Caki2 (cell line): ENCODE data around the gene CNTROB. TPM values are rescaled to one million over a fixed set of nuclear protein-coding genes. Genes with fewer than 3 reads are reported as not detected.
A peak's percentile ranks its signal among the peaks of the same experiment; 100 is the strongest.

Experiments
- DNase-seq: peaks from one replicate; pipeline ENCODE4 v3.0.0-alpha.2; 2015; ENCODE audit warnings: low read depth
- in situ Hi-C: cut with HindIII; loops from 2 replicates; pipeline ENCODE4 v1.10.0; 2016; ENCODE audit warnings: low sequenced_read_pairs, low pct_unique_long_range_greater_than_20kb, mixed read lengths
- total RNA-seq: library from RNA; depleted of rRNA; stranded (reverse); fragments of >200 nt; shearing (Covaris generic); gene quantifications from 2 replicates; pipeline ENCODE4 v1.2.3, GENCODE V29; 2014; ENCODE audit warnings: low replicate concordance; rRNA removed

CNTROB gene, protein sequence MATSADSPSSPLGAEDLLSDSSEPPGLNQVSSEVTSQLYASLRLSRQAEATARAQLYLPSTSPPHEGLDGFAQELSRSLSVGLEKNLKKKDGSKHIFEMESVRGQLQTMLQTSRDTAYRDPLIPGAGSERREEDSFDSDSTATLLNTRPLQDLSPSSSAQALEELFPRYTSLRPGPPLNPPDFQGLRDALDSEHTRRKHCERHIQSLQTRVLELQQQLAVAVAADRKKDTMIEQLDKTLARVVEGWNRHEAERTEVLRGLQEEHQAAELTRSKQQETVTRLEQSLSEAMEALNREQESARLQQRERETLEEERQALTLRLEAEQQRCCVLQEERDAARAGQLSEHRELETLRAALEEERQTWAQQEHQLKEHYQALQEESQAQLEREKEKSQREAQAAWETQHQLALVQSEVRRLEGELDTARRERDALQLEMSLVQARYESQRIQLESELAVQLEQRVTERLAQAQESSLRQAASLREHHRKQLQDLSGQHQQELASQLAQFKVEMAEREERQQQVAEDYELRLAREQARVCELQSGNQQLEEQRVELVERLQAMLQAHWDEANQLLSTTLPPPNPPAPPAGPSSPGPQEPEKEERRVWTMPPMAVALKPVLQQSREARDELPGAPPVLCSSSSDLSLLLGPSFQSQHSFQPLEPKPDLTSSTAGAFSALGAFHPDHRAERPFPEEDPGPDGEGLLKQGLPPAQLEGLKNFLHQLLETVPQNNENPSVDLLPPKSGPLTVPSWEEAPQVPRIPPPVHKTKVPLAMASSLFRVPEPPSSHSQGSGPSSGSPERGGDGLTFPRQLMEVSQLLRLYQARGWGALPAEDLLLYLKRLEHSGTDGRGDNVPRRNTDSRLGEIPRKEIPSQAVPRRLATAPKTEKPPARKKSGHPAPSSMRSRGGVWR
- 16.6 and 27.1 TPM in 2 replicates for total RNA-seq

DNA sequence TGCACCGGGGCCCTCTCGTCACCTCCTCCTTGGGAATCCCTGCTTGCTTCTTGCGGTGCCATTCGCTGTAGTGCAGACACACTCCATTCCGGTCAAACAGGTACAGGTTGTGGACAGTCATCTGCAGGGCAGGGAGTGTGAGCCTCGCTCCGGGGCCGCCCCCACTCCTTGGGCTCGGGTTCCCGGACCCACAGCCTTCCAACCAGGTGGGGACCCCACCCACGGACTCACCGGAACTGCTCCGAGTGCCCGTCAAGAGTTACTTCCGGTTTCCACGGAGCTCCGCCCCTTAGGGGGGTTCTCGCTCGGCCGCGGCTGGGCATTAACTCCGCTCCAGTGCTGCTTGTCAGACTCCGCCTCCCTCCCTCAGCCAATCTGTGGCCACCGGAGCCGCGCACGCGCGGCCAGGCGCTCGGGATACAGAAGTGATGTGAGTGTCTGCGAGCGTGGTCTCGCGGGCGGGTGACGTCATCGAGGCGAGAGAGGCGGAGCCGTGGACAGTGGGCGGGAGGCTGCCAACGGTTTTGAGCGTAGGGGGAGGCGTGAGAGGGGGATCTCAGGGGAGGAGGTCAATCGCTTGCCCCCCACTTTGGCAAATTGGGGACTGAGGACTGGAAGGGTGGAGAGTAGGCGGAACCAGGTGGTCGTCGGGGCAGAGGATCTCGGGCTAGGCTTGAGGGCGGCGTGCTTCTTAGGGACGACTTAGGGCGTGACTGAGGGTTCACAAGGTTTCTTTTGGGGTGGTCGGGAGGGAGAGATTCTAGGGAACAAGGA is at the start of gene CNTROB, which contains the start of gene TRAPPC1:
TSS of gene CNTROB (plus strand) at position 498 of the 774 bp plus-strand sequence. CDS start 874 bp downstream, outside the sequence.
TSS of gene TRAPPC1 (minus strand) at position 238 of the 774 bp plus-strand sequence. CDS start at position 121, 117 bp downstream.
- in situ Hi-C loops = no loop called here
- peak; percentile 94 for DNase-seq

DNA sequence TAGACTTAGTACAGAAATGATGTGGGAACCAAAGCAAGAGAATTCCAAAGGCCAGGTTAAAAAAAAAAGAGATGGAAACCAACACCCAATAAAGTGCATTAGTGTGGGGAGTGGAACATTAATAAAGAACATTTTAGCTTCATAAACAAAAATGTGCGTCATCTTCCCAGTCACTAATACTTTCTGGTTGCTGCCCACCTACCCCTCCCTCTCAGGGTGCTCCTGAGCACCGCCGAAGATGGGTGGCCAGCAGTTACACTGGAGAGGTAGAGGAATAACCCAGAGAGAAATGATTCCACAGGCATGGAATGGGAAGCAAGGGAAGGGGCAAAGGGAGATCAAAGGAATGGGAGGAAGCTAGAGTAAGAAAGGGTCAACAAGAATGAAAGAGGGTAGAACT is 49.4 kb upstream of the CNTROB start:
- DNase-seq = no peak
- in situ Hi-C loops = no loop called here

DNA sequence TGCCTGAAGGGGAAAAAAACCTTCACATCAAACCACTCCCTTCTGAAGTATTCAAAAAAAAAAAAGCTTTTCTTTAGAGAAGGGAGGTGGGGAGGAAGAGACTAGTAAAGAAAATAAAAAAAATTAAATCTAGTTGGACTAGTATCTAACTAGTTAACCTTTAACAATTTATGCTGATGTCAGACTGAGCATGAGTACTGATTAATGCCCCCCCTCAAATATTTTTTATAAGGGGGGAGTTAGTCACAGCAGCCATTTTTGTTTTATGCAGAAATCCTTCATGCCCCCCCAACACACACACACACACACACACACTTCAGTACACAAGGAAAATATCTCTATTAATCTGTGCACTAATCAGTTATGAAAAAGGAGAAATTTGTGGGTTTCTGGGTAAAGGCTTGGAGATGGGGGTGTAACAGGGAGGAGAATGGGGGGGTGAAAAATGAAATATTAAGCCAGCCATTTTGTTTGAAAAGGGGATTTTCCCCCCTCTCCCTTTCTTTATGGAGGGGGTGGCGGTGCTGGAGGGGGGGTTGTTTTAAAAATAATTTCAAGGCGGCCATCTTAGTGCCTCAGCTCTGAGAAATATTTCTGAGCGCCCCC is 48.1 kb upstream of the CNTROB start:
- in situ Hi-C loops = no loop called here
- DNase-seq = peak; percentile 67

DNA sequence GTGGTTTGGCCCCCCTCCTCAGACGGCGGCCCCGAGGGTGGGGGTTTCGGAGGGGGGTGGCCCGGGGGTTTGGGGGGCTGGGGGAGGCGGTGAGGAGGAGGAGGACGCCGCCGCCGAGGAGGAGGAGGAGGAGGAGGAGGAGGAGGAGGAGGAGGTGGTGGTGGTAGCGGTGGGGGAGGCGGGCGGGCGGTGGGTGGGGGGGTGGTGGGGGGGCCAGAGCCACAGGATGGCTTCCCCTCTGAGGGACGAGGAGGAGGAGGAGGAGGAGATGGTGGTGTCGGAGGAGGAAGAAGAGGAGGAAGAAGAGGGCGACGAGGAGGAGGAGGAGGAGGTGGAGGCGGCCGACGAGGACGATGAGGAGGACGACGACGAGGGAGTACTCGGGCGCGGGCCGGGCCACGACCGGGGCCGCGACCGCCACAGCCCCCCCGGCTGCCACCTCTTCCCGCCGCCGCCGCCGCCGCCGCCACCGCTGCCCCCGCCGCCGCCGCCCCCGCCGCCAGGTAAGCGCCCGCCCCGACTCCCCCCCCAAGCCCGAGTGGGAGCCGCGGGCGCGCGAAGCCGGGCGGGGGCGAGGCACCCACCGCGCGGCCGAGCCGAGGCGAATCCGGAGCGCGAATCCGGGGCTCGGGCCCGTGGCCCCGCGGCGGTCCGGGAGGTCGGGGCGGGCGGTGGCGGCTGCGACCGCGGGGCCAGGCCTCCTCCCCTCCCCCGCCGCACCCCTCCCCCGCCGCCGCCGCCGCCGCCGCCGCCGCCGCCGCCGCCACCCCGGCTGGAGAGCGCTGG is 47.2 kb upstream of the CNTROB start:
- no peak for DNase-seq

DNA sequence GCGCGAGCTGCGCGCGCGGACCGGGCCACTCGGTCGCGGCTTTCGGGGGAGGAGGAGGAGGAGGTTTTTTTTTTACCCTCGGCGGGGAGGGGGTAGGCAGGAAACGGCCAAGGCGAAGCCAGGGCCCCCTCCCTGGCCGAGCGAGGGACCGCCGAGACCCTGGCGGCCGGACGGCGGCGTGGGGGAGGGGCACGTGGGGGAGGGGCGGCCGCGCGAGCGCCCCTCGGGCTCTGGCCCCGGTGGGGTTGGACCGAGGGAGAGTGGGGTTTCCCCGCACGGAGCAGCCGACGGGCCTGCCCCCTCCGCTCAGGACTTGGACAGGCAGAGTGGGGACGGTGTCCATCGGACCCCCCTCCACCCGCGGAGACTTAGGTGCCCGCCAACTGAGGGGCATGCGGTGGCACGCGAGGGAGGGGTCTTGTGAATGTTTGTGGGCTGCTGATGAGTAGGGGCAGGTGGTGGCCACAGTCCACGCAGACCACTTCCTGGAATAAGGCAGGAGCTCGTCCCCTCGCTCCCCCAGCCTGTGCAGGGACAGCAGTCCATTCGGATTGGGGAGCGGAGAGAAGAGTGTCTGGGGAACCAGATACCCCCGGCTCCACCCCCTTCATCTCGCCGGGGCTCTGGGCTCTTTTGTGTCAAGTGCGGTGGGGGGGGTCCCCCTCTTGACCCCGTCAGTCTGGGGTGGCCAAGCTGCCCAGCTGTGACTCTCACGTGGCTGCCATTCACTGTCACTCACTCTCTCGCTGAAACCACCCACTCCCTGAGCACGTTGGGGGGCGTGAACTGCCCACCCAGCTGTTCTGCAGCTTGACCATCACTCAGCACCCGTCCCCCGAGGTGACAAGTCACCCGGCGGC is 46.4 kb upstream of the CNTROB start:
- peak; percentile 70 for DNase-seq
- in situ Hi-C loops = no loop called here

More for the DNA sequence above, 47.2 kb upstream of the CNTROB start:
- in situ Hi-C loops = no loop called here

DNA sequence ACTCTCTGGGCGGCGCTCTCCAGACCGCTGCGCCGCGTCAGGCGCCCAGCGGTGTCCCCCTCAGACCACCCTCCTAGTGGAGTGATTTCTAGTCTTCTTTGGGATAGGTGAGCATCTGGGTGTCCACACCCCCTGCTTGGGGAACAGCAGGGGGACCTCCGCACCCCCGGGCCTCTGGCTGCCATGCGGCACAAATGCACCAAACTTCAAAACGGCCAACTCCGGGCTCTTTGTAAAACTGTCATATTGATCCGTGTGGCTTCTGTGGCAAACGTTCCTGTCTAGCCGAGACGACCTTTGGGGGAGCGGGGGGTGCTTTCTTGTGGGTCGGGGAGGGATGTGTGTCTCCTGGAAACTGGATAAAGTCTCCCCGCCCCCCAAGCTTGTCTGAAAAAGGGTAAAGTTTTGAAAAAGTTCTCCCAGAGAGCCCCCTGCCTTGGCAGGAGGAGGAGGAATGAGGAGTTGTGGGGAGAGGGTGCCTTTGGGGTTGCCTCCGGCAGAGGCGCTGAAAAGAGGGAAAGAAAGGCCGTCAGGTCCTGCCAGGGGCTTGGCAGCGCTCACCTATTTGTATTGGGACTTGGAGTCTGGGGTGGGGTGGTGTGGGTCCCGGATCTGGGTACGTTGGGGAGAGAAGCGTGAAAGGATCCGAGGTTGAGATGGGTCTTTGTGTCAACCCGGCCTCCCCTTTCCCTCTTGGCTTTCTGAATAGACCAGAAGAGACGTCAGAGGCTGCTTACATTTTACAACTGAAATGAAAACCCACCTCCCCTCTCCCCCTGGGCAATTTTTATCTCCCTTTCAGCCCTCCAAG is 45.6 kb upstream of the CNTROB start:
- DNase-seq = peak; percentile 18
- in situ Hi-C loops = no loop called here

DNA sequence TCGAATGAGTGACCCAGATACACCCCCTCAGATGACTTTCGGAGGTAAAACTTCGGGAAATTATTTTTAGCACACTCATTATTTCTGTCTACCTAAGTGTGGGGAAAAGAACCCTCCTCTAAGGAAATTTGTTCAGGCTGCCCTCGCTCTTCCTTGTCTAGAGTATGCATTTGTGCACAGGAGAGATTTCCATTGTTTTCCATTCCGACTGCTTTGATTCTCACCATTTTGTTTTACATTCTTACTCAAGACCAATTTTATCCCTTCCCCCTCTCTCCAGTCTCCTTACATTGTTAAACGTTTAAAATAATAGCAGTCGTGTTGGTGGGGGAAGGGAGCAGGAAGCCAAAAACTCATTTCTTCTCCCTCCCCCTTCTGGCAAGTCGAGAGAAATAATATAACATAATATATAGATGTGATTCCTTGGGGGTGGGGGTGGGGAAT is 44.9 kb upstream of the CNTROB start:
- in situ Hi-C loops = no loop called here
- DNase-seq = no peak

DNA sequence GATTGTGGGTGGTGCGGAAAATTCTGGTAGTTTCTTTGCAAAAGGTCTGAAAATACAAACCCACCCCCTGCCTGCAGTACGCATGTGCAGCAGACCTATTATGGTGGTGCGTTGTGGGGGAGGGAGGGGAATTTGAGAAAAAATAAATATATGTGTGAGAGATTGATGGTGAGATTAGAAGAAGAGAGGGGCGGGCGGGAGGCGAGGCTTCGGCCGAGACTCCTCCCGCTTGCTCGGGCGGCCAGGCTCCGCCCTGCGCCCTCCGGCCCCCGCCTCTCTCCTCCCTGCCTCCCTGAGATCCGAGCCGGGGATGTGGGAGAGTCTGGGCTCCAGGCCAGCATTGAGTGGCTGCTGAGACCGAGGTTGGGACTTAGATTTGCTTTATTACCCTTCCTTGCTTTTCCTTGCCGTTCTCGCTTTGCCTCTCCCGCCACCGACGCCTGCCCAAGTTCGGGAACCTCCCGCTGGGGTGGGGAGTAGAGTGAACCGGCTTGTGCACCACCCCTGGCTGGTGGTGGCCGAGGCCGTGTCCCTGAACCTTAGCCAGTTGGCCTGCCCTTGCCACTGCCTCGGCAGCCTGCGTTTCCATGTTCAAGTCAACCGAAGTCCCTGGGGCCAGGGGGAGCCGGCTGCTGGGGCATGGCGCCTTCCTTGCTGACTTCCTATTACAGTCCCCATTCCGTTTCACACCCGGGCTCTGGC is 44.4 kb upstream of the CNTROB start:
- DNase-seq = peak; percentile 97
- in situ Hi-C loops = no loop called here

DNA sequence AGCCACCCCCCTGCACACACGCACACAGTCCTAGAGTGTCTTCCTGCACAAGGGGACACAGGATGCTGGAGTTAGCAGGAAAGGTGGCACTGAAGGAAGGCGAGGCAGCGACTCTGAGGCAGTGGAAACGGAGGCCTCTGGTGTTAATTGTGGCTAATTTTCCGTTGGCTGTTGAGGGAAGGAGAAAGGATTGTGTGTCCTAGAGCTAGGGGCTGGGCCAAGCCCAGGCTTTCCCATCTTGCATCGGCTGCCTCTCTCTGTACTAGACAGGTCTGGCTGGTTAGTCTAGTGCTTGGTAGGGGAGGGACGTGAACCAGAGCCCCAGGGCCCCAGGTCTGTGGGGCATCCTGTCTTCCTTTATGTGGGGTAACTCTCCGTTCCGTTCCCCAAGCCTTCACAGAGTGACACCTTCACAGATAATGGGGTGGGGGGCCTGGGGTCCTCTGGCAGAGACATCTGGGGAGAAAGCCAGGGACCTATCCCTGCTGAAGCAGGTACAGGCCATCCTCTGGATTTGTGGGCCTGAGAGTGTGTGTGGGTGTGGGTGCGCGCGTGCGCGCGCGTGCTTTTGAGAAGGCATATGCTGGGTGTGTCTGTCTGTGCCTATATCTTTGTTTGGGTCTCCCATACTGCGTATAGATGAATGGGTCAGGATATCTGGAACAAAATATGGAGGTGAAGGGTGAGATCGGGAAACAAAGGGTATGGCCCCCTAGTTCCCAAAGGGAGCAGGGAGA is 43.7 kb upstream of the CNTROB start, which contains the start of gene CHD3:
TSS of gene CHD3 (plus strand) at position 606 of the 737 bp plus-strand sequence. CDS start 212 bp downstream, outside the sequence.
- no peak for DNase-seq
- in situ Hi-C loops = no loop called here

DNA sequence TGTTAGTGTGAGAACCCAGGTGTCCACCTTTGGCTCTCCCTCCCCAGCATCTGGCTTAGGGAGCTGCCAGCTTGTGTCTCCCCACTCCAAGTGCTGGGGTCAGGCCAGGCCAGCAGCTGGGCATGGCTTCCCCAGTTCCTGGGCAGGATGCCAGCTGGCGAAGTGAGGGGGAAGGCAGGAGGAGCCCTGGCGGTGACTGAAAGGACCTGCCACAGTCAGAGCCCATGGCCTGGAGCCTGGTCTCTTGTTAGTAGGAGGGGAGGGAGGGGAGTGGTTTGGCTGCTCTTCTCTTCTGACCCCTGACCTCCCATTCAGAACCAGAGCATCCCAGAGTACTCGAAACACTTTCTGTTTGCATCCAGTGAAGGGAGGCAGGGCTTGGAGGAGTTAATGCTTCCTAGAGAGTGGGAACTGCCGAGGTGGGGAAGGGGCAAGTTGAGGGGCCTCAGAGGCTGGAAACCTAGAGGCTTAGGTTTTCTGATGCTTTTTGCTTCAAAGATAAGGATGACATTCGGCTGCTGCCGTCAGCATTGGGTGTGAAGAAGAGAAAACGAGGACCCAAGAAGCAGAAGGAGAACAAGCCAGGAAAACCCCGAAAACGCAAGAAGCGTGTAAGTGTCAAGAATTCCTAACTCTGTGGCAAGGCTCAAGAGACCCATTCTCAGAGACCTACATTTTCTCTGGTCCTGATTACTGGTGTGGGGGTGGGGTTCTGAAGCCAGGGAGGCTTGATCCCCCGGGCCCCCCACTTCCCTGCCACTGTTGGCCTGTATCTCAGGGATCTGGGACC is 42.6 kb upstream of the CNTROB start:
- DNase-seq = peak; percentile 80
- in situ Hi-C loops = no loop called here

DNA sequence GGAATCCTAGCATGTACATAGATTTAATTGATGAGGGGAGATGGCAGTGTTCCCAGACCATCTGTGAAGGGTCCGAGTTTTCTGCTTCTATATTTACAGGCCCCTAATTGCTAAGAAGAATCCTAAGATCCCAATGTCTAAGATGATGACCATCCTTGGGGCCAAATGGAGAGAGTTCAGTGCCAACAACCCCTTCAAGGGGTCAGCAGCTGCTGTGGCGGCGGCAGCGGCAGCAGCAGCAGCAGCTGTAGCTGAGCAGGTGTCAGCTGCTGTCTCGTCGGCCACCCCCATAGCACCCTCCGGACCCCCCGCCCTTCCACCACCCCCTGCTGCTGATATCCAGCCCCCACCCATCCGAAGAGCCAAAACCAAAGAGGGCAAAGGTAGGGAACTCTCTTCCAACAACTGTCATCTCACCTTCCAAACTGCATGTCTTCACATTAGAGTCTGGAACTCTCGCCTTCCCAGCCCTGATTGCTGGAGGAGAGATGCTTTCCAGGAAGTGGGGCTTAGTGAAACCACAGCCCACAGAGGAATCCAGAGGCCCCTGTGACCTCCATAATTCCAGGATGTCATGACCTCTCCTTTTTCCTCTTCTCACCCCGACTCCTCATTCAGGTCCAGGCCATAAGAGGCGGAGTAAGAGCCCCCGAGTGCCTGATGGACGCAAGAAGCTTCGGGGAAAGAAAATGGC is 38.7 kb upstream of the CNTROB start:
- in situ Hi-C loops = no loop called here
- DNase-seq = no peak

DNA sequence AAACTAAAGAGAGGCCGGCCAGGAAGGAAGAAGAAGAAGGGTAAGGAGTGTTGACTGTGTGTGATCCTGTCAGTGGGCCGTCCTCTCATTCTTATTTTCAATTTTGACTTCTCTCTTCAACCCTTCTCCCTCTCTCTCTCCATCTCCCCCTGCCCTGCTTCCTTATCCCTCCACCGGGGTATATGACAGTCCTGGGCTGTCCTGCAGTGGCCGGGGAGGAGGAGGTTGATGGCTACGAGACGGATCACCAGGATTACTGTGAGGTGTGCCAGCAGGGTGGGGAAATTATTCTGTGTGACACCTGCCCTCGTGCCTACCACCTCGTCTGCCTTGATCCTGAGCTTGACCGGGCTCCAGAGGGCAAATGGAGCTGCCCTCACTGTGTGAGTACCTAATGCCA is 37.8 kb upstream of the CNTROB start:
- DNase-seq = no peak
- in situ Hi-C loops = no loop called here

DNA sequence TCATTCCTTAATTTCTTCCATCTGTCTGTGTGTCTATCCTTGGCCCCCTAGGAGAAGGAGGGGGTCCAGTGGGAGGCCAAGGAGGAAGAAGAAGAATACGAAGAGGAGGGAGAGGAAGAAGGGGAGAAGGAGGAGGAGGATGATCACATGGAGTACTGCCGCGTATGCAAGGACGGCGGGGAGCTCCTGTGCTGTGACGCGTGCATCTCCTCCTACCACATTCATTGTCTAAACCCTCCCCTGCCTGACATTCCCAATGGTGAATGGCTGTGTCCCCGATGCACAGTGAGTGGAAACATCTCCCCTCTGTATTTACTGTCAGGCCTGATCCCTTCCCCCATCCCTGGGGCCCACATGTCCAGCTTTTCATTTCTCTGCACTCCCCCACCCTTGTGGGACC is 37.1 kb upstream of the CNTROB start:
- no peak for DNase-seq
- in situ Hi-C loops = no loop called here
